Fibroblast of villous mesenchyme (primary cell): Measurements from ENCODE around the gene TP53I11. TPM values are rescaled to one million over a fixed set of nuclear protein-coding genes. Genes with fewer than 3 reads are reported as not detected.

Experiments used
- DNase-seq: peaks from one replicate; pipeline ENCODE4 v3.0.0-alpha.2; 2010; ENCODE audit warnings: low read depth
- H3K4me3 ChIP-seq: 2 replicates; pipeline ENCODE4 v1.5.1; 2011; ENCODE audit warnings: low read depth, mild to moderate bottlenecking, low read length
- total RNA-seq: library from RNA; depleted of rRNA; stranded (reverse); fragments of >200 nt; gene quantifications from 2 replicates; pipeline ENCODE4 v1.2.3, GENCODE V29; 2012
- TF ChIP-seq, protein P1 (sequence below): IDR thresholded peaks from 2 replicates; pipeline ENCODE4 v1.5.1; 2012; ENCODE audit warnings: low read depth, mild to moderate bottlenecking, low read length; ENCODE audit not compliant: insufficient read depth

TP53I11 gene
- total RNA-seq, 1 donor: 38.4 TPM

DNA sequence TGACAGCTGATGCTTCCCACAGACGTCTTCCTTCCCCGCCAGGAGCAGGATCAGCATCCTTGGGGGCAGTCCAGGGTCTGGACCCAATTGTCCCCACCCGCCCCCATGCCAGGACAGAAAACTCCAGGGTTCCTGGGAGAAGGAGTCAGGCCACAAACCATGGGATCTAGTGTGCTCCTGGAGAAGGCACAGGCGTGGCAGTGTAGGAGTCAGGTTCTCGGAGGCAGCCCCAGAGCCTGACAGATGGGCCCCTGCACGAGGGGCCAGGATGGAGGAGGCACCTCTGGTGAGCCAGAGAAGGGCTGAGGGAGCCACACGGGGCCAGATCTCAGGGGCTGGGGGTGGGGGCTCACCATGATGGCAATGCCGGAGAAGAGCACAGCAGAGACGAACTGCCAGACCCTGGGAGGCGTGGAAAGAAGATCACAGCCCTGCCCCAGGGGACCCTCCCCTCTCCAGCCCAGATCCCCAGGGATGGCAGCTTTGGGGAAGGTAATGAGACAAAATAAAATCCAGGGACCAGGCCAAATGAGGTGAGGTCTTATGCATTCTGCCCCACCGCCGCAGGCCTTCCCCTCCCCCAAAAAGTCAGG, 13.6 kb downstream of the TP53I11 start:
- DNase-seq: no peak
- no peak overlapping the region for H3K4me3 ChIP-seq
- TF ChIP-seq, protein P1, sequence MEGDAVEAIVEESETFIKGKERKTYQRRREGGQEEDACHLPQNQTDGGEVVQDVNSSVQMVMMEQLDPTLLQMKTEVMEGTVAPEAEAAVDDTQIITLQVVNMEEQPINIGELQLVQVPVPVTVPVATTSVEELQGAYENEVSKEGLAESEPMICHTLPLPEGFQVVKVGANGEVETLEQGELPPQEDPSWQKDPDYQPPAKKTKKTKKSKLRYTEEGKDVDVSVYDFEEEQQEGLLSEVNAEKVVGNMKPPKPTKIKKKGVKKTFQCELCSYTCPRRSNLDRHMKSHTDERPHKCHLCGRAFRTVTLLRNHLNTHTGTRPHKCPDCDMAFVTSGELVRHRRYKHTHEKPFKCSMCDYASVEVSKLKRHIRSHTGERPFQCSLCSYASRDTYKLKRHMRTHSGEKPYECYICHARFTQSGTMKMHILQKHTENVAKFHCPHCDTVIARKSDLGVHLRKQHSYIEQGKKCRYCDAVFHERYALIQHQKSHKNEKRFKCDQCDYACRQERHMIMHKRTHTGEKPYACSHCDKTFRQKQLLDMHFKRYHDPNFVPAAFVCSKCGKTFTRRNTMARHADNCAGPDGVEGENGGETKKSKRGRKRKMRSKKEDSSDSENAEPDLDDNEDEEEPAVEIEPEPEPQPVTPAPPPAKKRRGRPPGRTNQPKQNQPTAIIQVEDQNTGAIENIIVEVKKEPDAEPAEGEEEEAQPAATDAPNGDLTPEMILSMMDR: no peak

GRCh38 chr11:44936525-44936924, 14.2 kb downstream of the TP53I11 start:
- TF ChIP-seq, protein P1: peak; percentile 95
- DNase-seq: peak; percentile 76
- H3K4me3 ChIP-seq: no peak overlapping the region

DNA sequence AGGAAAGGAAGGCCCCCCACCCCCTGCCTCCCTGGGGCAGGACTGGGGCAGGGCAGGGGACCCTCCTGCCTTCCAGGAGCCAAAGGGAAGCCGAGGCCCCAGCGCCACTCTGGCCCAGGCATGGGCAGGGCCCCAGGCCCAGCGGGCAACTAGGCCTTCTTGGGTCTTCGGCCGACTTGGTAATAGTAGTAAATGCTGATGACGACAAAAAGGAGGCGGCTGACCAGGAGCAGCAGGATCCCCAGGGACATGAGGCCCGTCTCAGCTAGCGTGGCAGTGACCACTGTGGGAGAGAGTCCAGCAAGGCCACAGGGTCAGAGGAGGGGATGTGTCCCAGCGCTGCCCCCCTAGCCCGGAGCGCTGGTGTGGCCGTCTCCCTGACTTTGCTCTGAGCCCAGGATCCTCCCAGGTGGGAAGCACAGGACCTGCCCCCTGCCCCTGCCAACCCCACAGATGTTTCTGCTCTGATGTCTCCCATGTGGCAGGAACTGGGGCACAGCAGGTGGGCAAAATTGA, 15.9 kb downstream of the TP53I11 start:
- no peak for DNase-seq
- TF ChIP-seq, protein P1: no peak
- H3K4me3 ChIP-seq: no peak overlapping the region

DNA sequence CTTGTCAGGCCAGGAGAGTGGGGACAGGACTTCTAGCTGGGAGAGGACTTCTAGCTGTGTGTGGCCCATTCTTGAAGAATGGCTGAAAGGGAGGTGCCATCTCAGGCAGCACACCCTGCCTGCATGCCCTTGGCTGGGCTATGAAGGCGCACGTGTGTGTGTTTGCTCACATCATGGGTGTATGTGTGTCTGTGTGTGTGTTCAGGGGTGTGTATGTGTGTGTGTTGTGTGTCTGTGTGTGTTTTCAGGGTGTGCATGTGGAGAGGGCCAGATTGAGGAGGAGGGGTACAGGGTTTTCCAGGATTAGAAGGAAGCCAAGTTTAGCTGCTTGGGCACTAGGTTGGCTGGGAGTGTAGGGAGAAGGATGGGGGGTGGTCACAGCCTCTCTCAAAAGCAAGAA, 16.6 kb downstream of the TP53I11 start:
- H3K4me3 ChIP-seq: no peak overlapping the region
- TF ChIP-seq, protein P1: no peak
- no peak for DNase-seq

DNA sequence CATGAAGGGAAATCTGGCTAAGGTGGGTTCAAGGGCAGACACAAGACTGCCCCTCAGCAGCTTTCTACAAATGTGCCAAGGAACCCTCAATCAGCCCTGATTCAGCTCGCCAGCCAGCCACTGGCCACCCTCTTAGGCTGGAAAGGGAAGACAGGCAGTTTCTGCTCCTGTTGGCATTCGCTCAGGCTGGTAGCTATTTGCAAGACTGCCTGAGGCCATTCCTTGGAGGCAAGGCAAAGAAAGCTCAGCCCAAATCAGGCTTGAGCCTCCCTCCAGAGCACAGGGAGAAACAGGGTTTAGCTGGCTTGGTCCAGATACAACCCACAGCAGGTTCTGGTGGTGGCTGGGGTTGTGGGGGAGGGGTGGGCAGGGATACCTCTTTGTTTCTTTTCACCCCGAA, 19.2 kb downstream of the TP53I11 start:
- TF ChIP-seq, protein P1: no peak
- DNase-seq: no peak

GRCh38 chr11:44930588-44931302, 19.9 kb downstream of the TP53I11 start:
- no peak overlapping the region for H3K4me3 ChIP-seq
- TF ChIP-seq, protein P1: no peak
- no peak for DNase-seq

More for the DNA sequence above, 19.2 kb downstream of the TP53I11 start:
- no peak overlapping the region for H3K4me3 ChIP-seq

- DNase-seq: no peak
- H3K4me3 ChIP-seq: no peak overlapping the region
- TF ChIP-seq, protein P1: no peak
These were observed 21.9 kb downstream of the TP53I11 start for GRCh38 chr11:44928816-44929215.
